OCI-LY1 (cell line): ENCODE data around the gene FGGY.

Experiments used
- H2AFZ ChIP-seq: fragments of 200-600 bp; sonication (generic), shearing (Covaris generic); 2 replicates; pipeline ENCODE4 v1.6.0; 2014; ENCODE audit warnings: antibody characterized with exemption, mild to moderate bottlenecking, low read length
- H3F3A ChIP-seq: fragments of 200-600 bp; sonication (generic), shearing (Covaris generic); 2 replicates; pipeline ENCODE4 v1.6.0; 2014; ENCODE audit warnings: mild to moderate bottlenecking, antibody characterized with exemption, low read length, moderate library complexity; ENCODE audit not compliant: insufficient read depth
- H3K27ac ChIP-seq: fragments of 200-600 bp; sonication (generic); 2 replicates; pipeline ENCODE4 v1.5.1; 2014; ENCODE audit warnings: low read length, mixed run types, mild to moderate bottlenecking, low read depth; ENCODE audit not compliant: poor library complexity, severe bottlenecking
- H3K27me3 ChIP-seq: fragments of 200-600 bp; sonication (generic); 2 replicates; pipeline ENCODE4 v1.6.0; 2014; ENCODE audit warnings: antibody characterized with exemption, mild to moderate bottlenecking, low read length, moderate library complexity; ENCODE audit not compliant: insufficient read depth
- H3K36me3 ChIP-seq: fragments of 200-600 bp; sonication (generic); 2 replicates; pipeline ENCODE4 v1.6.1; 2014; ENCODE audit warnings: mild to moderate bottlenecking, antibody characterized with exemption, low read length, moderate library complexity, mixed read lengths; ENCODE audit not compliant: insufficient read depth
- H3K4me1 ChIP-seq: fragments of 200-600 bp; sonication (generic); 2 replicates; pipeline ENCODE4 v1.5.1; 2014; ENCODE audit warnings: mild to moderate bottlenecking, low read length, moderate library complexity; ENCODE audit not compliant: insufficient read depth, severe bottlenecking
- H3K4me2 ChIP-seq: fragments of 200-600 bp; sonication (generic), shearing (Covaris generic); 2 replicates; pipeline ENCODE4 v1.6.1; 2014; ENCODE audit warnings: low read length
- H3K4me3 ChIP-seq: fragments of 200-600 bp; sonication (generic); 2 replicates; pipeline ENCODE4 v1.5.1; 2014; ENCODE audit warnings: low read length, low read depth, mild to moderate bottlenecking, mixed read lengths; ENCODE audit not compliant: poor library complexity, severe bottlenecking
- H3K79me2 ChIP-seq: fragments of 200-600 bp; shearing (Covaris generic); 2 replicates; pipeline ENCODE4 v1.6.1; 2016; ENCODE audit warnings: mixed run types, low read length, mixed read lengths; ENCODE audit not compliant: insufficient read depth
- H3K9ac ChIP-seq: fragments of 200-600 bp; sonication (generic), shearing (Covaris generic); 2 replicates; pipeline ENCODE4 v1.6.1; 2014; ENCODE audit warnings: mild to moderate bottlenecking, low read length, mixed read lengths
- H3K9me2 ChIP-seq: fragments of 200-600 bp; sonication (generic), shearing (Covaris generic); 2 replicates; pipeline ENCODE4 v1.6.1; 2014; ENCODE audit warnings: low read depth, mild to moderate bottlenecking, low read length, mixed read lengths
- H3K9me3 ChIP-seq: fragments of 200-600 bp; shearing (Covaris generic); 2 replicates; pipeline ENCODE4 v1.6.1; 2014; ENCODE audit warnings: low read length, mixed read lengths
- H4K20me1 ChIP-seq: fragments of 200-600 bp; sonication (generic), shearing (Covaris generic); 2 replicates; pipeline ENCODE4 v1.6.0; 2016; ENCODE audit warnings: mild to moderate bottlenecking, low read length; ENCODE audit not compliant: insufficient read depth
- CTCF ChIP-seq: fragments of 200-600 bp; sonication (generic), shearing (Covaris generic); IDR thresholded peaks from 2 replicates; pipeline ENCODE4 v1.5.1; 2017; ENCODE audit warnings: mild to moderate bottlenecking, antibody characterized with exemption, low read length, moderate library complexity, mixed read lengths
- EZH2 ChIP-seq: fragments of 200-600 bp; sonication (generic), shearing (Covaris generic); IDR thresholded peaks from 2 replicates; pipeline ENCODE4 v1.8.0; 2017; ENCODE audit warnings: borderline replicate concordance, mixed run types, mild to moderate bottlenecking, antibody characterized with exemption, low read length, moderate library complexity, mixed read lengths

The FGGY gene

GRCh38 chr1:59288046-59288445, 8.8 kb upstream of the FGGY start:
- Histone ChIP-seq H4K20me1 (no peaks in the 10 kb centered on the region), H3K9me3 (no peaks in the 10 kb centered on the region), H3K27me3 (no peaks in the 10 kb centered on the region), H3K79me2 (no peaks in the 10 kb centered on the region), H3K4me2 (no peak overlapping the region), H3F3A (no peaks in the 10 kb centered on the region), H3K4me1 (no peaks in the 10 kb centered on the region), H2AFZ (no peak overlapping the region), H3K9me2 (no peaks in the 10 kb centered on the region), H3K36me3 (no peaks in the 10 kb centered on the region), H3K9ac (no peak overlapping the region), H3K27ac (no peak overlapping the region), H3K4me3 (no peak overlapping the region)
- no peak for TF ChIP-seq CTCF
- TF ChIP-seq EZH2 = no peak

GRCh38 chr1:59289570-59289969, 7.3 kb upstream of the FGGY start:
- no peaks in the 10 kb centered on the region for H4K20me1 ChIP-seq
- no peaks in the 10 kb centered on the region for H3K4me1 ChIP-seq
- H3K9ac ChIP-seq = no peak overlapping the region
- H3K27me3 ChIP-seq = no peaks in the 10 kb centered on the region
- H3K79me2 ChIP-seq = no peaks in the 10 kb centered on the region
- no peak overlapping the region for H3K27ac ChIP-seq
- H3K9me2 ChIP-seq = no peaks in the 10 kb centered on the region
- H2AFZ ChIP-seq = no peak overlapping the region
- H3K4me2 ChIP-seq = no peak overlapping the region
- H3K36me3 ChIP-seq = no peaks in the 10 kb centered on the region
- TF ChIP-seq CTCF (no peak), EZH2 (no peak)
- H3F3A ChIP-seq = no peaks in the 10 kb centered on the region
- no peaks in the 10 kb centered on the region for H3K9me3 ChIP-seq
- H3K4me3 ChIP-seq = no peak overlapping the region

- peak; percentile 70 for TF ChIP-seq CTCF
- no peak for TF ChIP-seq EZH2
- Histone ChIP-seq H3K9me3 (no peaks in the 10 kb centered on the region), H3K4me3 (no peak overlapping the region), H3K9me2 (no peaks in the 10 kb centered on the region), H3K36me3 (no peaks in the 10 kb centered on the region), H3K9ac (no peak overlapping the region), H3K79me2 (no peaks in the 10 kb centered on the region), H3K27ac (no peak overlapping the region), H3K27me3 (no peaks in the 10 kb centered on the region), H2AFZ (no peak overlapping the region), H3K4me2 (no peak overlapping the region), H3K4me1 (no peaks in the 10 kb centered on the region), H3F3A (no peaks in the 10 kb centered on the region), H4K20me1 (no peaks in the 10 kb centered on the region)
These were observed 6.5 kb upstream of the FGGY start for GRCh38 chr1:59290193-59290949.
